Stimulated activated CD4-positive, alpha-beta T cell treated with anti-CD3 and anti-CD28 coated beads, Interleukin-4, amount 100 ng/mL, for 48 hours (primary cell): Measurements from ENCODE around the gene RYR2.
"Not testable (repeated sequence)": the region's sequence is repeated elsewhere in the genome, so short reads cannot be mapped to it uniquely, and the experiment has no call there.

Experiments
- DNase-seq, 2 donors: peaks; one replicate each; pipeline ENCODE4 v3.0.0-alpha.2; 2020; ENCODE audit warnings: low read depth in 2 of 2

Gene RYR2

GRCh38 chr1:237250055-237250454 lies 208.1 kb downstream of the RYR2 start:
- DNase-seq = no peak

DNA sequence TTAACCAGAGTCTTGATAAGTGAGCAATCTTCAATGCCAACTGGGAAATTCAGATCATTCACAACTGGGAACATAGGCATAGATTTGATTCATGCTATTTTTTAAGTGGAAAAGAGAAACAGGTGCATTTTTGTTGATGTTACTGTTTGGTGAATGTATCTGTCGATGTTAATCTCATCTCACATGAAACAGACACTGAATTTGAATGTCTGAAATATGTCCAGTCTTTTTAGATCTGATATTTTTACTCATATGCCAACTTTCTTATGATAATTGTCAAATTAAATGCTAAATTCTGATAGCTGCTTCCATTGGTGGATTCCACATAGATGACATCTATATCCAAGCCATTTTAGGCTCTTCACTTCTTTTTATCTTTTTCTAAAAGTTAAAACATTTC lies 213.1 kb downstream of the RYR2 start:
- DNase-seq = no peak

DNA sequence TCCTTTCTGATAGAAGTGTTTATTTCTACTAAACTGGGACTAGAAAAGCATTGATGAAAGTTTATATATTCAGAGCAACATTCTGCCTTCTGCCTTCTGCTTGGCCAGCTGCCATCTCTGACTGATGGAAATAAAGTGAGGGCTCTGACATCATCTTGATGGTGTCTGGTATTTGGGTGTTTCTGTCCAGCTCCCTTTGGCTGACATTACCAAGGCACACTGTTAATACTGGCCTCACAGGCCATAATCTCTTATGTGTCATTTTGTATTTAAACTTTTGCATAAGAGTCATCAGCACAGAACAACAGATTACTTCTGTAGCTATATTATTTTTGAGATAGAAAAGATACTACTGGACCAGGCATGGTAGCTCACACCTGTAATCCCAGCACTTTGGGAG lies 216.9 kb downstream of the RYR2 start:
- no peak for DNase-seq

GRCh38 chr1:237261198-237261597 lies 219.2 kb downstream of the RYR2 start:
- no peak for DNase-seq

- DNase-seq = no peak
Observed at GRCh38 chr1:237267743-237268142, 225.8 kb downstream of the RYR2 start.

DNA sequence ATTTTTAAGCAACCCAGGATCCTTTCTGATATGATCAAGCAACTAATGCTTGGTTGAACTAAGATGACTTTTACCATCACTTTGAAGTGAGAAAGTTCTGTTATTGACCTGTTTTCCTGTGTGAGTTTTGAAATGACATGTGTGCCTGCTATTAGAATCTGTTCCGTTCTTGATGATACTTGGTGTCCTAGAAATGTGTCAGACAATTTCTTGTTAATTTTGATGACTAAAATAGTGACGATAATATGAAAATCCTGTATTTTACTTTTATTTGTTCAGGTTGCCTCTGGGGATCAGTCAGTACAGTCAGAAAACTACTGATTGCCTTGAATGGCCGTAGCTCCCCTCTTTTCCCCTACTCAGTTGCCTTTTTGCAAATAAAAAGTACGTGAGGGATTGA lies 228.0 kb downstream of the RYR2 start:
- DNase-seq = no peak

GRCh38 chr1:237270353-237270752 lies 228.4 kb downstream of the RYR2 start:
- no peak for DNase-seq

- not testable (repeated sequence) for DNase-seq
Observed at GRCh38 chr1:237277994-237278393, 236.0 kb downstream of the RYR2 start.

DNA sequence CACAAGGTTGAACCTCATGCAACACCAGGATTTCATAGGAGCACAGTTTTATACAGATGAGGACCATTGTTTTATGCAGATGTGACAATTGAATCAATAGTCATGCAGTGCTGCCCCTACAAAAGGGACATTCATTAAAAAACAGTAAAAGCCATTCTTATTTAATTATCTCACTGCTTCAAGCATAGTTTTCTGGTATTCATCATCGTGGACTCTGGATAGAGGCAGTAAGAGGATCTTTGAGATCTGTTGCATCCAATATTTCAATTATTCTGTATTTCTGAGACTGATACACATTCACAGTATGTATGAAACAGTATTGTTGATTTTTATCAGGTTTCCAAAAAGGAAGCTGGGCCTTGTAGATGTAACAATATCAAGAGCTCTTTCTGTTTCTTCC lies 237.6 kb downstream of the RYR2 start:
- DNase-seq = no peak

DNA sequence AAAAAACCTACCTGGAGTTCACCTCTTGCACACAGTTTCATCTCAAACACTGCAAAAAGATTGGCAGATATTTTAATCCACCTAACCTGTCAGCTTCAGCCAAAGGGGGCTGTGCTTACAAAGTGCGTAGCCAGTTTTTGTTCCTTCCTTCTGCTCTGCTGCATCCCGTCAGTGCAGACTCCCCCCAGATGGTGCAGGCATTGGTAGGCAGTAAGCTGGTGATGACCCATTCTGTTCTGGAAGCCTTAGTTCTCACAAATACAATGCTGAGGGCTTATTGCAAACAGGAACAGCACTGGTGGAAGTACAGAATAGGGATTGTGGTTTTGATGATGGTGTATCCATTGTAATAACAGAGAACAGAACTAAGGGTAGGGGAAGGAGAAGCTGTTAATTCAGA lies 239.5 kb downstream of the RYR2 start:
- no peak for DNase-seq

GRCh38 chr1:237282208-237282783 lies 240.3 kb downstream of the RYR2 start:
- DNase-seq = no peak

DNA sequence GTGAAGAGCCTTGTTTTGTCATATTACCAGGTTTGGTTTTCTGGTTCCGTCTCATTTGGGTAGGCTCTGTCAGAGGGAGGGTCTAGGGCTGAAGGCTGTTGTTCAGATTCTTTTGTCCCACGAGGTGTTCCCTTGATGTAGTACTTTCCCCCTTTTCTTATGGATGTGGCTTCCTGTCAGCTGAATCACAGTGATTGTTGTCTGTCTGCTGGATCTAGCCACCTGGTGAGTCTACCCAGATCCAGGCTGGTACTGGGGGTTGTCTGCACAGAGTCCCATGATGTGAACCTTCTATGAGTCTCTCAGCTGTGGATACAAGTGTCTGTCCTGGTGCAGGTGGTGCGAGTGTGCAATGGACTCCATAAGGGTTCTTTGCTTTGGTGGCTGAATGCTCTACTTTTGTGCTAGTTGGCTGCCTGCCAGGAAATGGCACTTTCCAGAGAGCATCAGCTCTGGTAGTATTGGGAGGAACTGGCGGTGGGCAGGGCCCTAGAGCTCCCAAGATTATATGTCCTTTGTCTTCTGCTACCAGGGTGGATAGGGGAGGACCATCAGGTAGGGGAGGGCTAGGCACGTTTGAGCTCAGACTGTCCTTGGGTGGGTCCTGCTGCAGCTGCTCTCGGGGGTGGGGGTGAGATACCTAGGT lies 246.0 kb downstream of the RYR2 start:
- no peak for DNase-seq

DNA sequence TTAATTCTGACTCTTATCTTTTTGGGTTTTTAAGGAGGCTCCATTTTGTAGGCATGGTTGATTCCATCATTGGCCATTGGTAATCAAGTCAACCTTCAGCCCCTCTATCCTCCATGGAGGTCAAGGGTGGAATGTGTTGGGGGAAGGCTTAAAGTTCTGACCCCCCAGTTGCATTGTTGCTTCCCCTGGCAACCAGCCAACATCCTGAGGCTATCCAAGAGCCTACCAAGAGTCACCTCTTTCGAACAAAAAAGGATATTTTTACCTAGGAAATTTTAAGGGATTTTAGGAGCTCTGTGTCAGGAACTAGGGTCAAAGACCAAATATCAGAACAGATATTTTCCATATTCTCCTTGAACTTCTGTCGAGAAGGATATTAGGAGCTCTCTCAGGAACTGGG lies 251.8 kb downstream of the RYR2 start:
- no peak for DNase-seq

DNA sequence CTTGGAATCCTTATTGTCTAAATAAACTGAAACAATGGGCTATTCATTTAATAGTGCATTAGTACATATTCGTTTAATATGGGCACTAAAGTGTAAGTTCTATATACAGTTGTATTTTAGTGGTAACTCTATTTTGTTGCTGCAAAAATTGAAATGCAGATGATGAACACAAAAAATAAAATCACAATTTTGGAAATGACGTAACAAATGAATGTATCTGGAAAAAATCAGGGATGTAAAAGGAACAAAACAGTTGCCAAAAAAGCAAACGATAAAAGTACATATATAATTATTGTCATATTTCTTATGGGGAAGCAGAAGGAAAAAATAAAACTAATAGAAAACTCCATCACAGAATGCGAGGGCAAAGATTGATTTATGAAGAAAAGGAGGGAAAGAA lies 254.9 kb downstream of the RYR2 start:
- no peak for DNase-seq

GRCh38 chr1:237300642-237301041 lies 258.7 kb downstream of the RYR2 start:
- DNase-seq = no peak

DNA sequence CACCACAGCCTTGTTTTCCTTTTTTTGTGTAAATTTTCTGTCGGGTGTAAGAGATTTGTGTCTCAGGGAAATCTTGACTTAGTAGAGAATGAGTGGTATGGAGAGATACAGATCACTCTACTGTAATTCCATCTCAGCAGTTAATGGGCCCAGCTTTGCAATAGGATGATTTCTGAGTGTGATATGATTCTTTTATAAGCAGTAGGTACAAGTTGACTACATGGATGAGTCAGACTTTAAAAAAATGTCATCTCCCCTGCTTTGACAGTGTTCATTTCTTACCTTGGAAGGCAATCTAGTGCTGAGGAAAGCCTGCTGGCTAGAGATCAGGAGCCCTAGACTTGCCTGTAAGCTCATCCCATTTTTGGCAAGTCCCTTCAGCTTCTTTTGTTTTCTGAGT lies 261.9 kb downstream of the RYR2 start:
- DNase-seq = no peak

DNA sequence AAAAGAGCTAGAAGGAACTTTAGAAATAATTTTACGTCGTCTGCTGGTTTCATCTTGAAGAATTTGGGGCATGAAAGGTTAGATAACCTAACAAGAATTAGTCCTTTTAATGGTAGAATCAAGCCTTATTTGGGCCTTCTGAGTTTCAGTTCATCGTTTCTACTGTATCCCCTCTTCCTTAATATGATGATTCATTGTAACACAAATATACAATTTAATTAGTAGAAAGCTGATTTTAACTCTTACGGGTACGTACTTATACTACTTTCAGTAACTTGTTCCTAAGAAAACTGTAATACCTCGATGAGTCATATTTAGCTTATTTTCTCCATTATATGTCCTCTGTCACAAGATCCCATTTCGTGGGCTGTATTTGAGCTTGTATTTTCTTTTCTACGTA lies 264.7 kb downstream of the RYR2 start:
- no peak for DNase-seq

DNA sequence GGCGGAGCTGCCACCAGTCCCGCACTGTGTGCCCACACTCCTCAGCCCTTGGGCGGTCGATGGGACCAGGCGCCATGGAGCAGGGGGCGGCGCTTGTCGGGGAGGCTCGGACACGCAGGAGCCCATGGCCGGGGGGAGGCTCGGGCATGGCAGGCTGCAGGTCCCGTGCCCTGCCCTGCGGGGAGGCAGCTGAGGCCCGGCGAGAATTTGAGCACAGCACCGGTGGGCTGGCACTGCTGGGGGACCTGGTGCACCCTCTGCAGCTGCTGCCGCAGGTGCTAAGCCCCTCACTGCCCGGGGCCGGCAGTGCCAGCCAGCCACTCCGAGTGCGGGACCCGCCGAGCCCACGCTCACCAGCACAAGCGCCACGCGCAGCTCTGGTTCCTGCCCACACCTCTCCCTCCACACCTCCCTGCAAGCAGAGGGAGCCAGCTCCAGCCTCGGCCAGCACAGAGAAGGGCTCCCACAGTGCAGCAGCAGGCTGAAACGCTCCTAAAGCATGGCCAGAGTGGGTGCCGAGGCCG lies 267.7 kb downstream of the RYR2 start:
- no peak for DNase-seq

- no peak for DNase-seq
Observed at GRCh38 chr1:237316352-237316751, 274.4 kb downstream of the RYR2 start.

DNA sequence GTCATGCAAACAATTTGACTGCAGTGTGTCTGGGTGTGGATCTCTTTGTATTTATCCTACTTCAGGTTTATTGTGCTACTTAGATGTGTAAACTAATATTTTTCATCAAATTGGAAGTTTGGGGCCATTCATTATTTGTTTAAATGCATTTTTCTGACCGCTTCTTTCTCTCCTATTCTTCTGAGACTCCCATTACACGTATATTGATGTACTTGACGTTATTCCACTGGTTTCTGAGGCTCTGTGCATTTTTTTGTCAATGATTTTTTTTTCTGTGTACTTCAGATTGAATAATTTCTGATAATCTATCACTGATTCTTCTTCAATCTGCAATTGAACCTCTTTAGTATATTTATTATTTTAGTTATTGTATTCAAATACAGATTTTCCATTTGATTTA lies 276.8 kb downstream of the RYR2 start:
- DNase-seq = no peak

GRCh38 chr1:237320890-237321289 lies 278.9 kb downstream of the RYR2 start:
- no peak for DNase-seq

- DNase-seq = no peak
Observed at GRCh38 chr1:237324226-237324625, 282.2 kb downstream of the RYR2 start.

DNA sequence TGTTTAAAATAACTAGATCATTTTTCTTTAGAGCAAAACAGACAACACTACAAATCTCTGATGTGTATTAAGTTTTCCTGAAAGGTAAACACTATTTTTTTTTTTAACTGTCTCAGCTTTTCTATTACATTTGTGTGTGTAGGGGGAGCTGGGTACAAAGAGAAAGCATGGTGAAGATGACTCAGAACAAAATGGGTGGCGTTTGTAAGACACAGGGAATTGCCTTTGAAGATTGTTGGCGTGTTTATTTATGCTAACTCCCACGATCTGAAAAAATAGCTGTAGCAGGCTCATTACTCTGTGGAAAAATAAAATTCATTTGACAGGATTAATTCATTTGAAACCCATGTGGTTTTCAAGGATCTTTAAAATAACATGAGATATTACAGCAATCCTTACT lies 285.1 kb downstream of the RYR2 start:
- no peak for DNase-seq

- DNase-seq = no peak
Observed at GRCh38 chr1:237340892-237341291, 298.9 kb downstream of the RYR2 start.
